Type B pancreatic cell (in vitro differentiated cells): ENCODE data around the gene CD93. TPM values are rescaled to one million over a fixed set of nuclear protein-coding genes. Genes with fewer than 3 reads are reported as not detected.

Source experiments
- DNase-seq: peaks from one replicate; pipeline ENCODE4 v3.0.0; 2021; ENCODE audit warnings: mixed read lengths; ENCODE audit not compliant: unreplicated experiment; ENCODE audit errors: extremely low spot score
- H3K27ac Mint-ChIP-seq: 2 replicates; pipeline ENCODE4 v1.8.0; 2021; ENCODE audit warnings: mild to moderate bottlenecking, mixed read lengths
- H3K27me3 Mint-ChIP-seq: 2 replicates; pipeline ENCODE4 v1.8.0; 2021; ENCODE audit warnings: mixed read lengths
- H3K36me3 Mint-ChIP-seq: 2 replicates; pipeline ENCODE4 v1.8.0; 2021; ENCODE audit warnings: mixed read lengths
- H3K4me1 Mint-ChIP-seq: one replicate; pipeline ENCODE4 v1.8.0; 2021; ENCODE audit warnings: mixed read lengths; ENCODE audit not compliant: unreplicated experiment
- H3K4me3 Mint-ChIP-seq: 2 replicates; pipeline ENCODE4 v1.8.0; 2021; ENCODE audit warnings: mild to moderate bottlenecking, mixed read lengths
- H3K9me3 Mint-ChIP-seq: 2 replicates; pipeline ENCODE4 v1.8.0; 2021; ENCODE audit warnings: mixed read lengths
- total RNA-seq: library from RNA; stranded (reverse); gene quantifications from 2 replicates; pipeline ENCODE4 v1.2.1, GENCODE V29; 2021; ENCODE audit warnings: low replicate concordance
- TF ChIP-seq, protein P1 (sequence below): fragments of 200-600 bp; sonication (generic); conservative IDR thresholded peaks from 2 replicates; pipeline ENCODE4 v1.5.0; 2021; ENCODE audit warnings: antibody characterized with exemption, mild to moderate bottlenecking

CD93 gene
- total RNA-seq, 1 donor from 2014 or later = 0.05 TPM

DNA sequence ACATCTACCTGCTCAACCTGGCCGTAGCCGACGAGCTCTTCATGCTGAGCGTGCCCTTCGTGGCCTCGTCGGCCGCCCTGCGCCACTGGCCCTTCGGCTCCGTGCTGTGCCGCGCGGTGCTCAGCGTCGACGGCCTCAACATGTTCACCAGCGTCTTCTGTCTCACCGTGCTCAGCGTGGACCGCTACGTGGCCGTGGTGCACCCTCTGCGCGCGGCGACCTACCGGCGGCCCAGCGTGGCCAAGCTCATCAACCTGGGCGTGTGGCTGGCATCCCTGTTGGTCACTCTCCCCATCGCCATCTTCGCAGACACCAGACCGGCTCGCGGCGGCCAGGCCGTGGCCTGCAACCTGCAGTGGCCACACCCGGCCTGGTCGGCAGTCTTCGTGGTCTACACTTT is 50.4 kb downstream of the CD93 start:
- Mint-ChIP-seq H3K36me3 (no peaks in the 10 kb centered on the region), H3K4me3 (no peak overlapping the region), H3K27me3 (peaks cover 85% of the 10 kb centered on the region), H3K4me1 (peaks cover 19% of the 10 kb centered on the region), H3K9me3 (no peaks in the 10 kb centered on the region), H3K27ac (no peak overlapping the region)
- no peak for DNase-seq
- TF ChIP-seq, protein P1, sequence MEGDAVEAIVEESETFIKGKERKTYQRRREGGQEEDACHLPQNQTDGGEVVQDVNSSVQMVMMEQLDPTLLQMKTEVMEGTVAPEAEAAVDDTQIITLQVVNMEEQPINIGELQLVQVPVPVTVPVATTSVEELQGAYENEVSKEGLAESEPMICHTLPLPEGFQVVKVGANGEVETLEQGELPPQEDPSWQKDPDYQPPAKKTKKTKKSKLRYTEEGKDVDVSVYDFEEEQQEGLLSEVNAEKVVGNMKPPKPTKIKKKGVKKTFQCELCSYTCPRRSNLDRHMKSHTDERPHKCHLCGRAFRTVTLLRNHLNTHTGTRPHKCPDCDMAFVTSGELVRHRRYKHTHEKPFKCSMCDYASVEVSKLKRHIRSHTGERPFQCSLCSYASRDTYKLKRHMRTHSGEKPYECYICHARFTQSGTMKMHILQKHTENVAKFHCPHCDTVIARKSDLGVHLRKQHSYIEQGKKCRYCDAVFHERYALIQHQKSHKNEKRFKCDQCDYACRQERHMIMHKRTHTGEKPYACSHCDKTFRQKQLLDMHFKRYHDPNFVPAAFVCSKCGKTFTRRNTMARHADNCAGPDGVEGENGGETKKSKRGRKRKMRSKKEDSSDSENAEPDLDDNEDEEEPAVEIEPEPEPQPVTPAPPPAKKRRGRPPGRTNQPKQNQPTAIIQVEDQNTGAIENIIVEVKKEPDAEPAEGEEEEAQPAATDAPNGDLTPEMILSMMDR = no peak

DNA sequence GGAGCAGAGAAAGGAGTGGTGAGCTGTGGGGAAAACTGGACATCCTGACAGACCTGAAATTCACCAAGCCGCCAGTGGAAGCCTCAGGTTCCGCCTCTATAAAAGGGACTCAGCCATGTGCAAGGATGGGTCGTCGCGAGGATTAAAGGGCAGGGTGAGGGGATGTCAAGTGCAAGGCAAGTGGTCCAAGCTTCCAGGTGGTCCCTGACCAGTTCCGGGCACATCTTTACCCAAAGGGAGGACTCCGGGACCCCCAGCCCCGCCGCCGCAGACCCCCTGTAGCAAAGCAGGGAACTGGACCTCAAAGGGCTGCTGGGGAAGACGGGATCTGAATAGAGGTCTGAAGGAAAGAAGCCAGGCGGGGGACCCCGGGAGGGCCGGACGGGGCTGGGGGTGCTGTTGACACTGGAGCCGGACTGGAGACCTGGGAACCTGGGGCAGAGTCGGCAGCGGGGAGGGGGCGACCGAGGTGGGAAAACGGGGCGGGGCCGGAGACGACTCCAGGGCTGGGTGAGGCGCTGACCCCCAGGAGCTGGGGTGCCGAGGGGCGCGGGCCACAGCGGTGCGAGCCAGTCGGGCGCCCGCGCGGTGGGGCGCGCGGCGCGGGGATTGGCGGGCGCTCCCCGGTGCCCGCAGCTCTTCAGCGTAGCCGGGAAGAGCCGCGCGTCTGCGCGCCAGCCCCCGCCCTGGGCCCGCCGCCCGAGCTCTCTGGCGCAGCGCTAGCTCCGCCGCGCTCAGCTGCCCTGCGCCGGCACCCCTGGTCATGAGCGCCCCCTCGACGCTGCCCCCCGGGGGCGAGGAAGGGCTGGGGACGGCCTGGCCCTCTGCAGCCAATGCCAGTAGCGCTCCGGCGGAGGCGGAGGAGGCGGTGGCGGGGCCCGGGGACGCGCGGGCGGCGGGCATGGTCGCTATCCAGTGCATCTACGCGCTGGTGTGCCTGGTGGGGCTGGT is 51.1 kb downstream of the CD93 start, which contains the start of gene SSTR4:
TSS of gene SSTR4 (plus strand) at position 592 of the 951 bp plus-strand sequence. CDS start at position 764, 172 bp downstream.
- Mint-ChIP-seq H3K9me3 (no peaks in the 10 kb centered on the region), H3K4me3 (no peak within 1 kb of the TSS), H3K4me1 (peaks cover 19% of the 10 kb centered on the region), H3K27me3 (peaks cover 80% of the 10 kb centered on the region), H3K27ac (no peak within 1 kb of the TSS), H3K36me3 (no peaks in the 10 kb centered on the region)
- TF ChIP-seq, protein P1 = no peak
- DNase-seq = no peak

DNA sequence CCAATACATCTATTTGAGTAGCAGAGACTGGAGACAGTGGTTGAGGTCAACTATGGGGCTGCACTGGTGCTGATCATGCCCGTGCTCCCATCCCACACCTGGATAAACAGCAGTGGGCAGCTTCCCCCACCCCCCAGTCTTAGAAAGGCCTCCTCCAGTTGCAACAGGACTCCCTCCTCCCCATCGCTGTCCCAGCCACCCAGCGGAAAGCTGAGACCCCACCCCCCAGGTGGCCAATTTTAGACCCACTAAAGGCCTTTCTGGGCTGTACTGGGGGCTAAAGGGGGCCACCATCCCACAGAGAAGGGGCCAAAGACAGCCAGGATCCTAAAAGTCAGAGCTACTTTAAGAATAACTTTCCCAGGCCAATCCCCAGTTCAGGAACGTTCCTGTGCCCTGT is 52.2 kb downstream of the CD93 start:
- TF ChIP-seq, protein P1 = no peak
- Mint-ChIP-seq H3K36me3 (no peaks in the 10 kb centered on the region), H3K4me3 (no peak overlapping the region), H3K27ac (no peak overlapping the region), H3K4me1 (peaks cover 16% of the 10 kb centered on the region), H3K9me3 (no peaks in the 10 kb centered on the region), H3K27me3 (peaks cover 77% of the 10 kb centered on the region)
- DNase-seq = no peak

DNA sequence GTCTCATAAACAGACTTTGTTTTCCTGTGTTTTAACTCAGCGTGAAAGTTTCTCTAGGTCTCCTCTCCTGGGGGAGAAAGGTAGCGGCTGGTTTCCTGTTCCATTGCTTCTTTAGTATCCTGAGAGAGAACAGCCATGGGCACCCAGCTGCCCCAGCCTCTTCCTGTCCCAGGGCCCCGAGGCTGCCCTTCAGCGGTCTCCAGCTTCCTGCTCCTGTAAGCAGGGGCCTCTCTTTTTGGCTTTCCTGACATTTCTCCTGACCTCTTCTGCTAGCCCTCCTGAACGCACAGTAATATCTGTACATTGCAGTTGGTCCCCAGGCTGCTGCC is 53.4 kb downstream of the CD93 start:
- TF ChIP-seq, protein P1 = no peak
- peaks cover 16% of the 10 kb centered on the region for H3K4me1 Mint-ChIP-seq
- no peak for DNase-seq
- H3K4me3 Mint-ChIP-seq = no peak overlapping the region
- H3K27ac Mint-ChIP-seq = no peak overlapping the region
- no peaks in the 10 kb centered on the region for H3K36me3 Mint-ChIP-seq
- H3K9me3 Mint-ChIP-seq = no peaks in the 10 kb centered on the region
- peaks cover 69% of the 10 kb centered on the region for H3K27me3 Mint-ChIP-seq

DNA sequence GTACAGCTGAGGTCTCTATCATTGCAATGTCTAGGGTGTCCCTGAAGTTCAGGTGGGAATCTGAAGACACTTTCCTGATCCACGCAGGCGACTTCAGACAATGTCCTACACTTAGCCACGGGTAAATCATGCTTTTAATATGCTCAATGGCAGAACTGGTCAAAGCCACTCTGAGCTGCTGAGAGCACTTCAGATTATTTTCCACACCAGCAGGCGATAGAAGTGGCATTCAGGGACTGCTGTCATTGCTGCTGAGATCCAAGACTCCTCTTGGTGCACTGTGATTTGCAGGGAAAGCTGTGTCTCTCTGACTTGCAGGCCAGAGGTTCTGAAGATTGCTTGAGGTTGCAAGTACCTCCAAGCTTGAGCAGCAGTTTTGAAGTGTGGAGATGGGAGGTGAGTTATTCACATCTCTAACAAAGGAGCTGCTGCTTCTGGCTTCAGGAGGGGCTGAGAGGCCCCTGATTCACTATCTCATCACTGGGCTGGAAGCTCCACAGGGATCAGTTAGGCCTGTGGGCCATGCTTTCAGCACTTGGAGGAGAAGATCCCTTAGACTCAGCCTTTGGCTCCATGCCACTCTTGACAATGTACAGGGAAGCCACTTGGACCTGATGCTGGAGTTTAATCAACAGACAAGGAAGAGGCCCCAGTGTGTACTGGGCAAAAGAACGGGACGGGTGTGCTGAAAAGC is 53.9 kb downstream of the CD93 start:
- DNase-seq = no peak
- Mint-ChIP-seq H3K27ac (no peak overlapping the region), H3K27me3 (peaks cover 69% of the 10 kb centered on the region), H3K36me3 (no peaks in the 10 kb centered on the region), H3K4me1 (peaks cover 14% of the 10 kb centered on the region), H3K9me3 (no peaks in the 10 kb centered on the region), H3K4me3 (no peak overlapping the region)
- TF ChIP-seq, protein P1 = no peak
